Effector memory CD4-positive, alpha-beta T cell (primary cell): ENCODE results near the gene ASB18.

Source experiments
- DNase-seq, 3 donors: peaks; one replicate each; pipeline ENCODE4 v3.0.0-alpha.2; 2020
- H3K27ac ChIP-seq: 2 replicates; pipeline ENCODE4 v1.7.0; 2013; ENCODE audit warnings: mild to moderate bottlenecking, low read length, moderate library complexity; ENCODE audit not compliant: insufficient read depth, poor library complexity, severe bottlenecking
- H3K27me3 ChIP-seq: replicated peaks from 2 replicates; pipeline ENCODE4 v1.7.0; 2013; ENCODE audit warnings: mild to moderate bottlenecking, low read length; ENCODE audit not compliant: insufficient read depth, control insufficient read depth, poor library complexity, severe bottlenecking
- H3K36me3 ChIP-seq: 2 replicates; pipeline ENCODE4 v1.7.0; 2013; ENCODE audit warnings: mild to moderate bottlenecking, low read length, moderate library complexity; ENCODE audit not compliant: control insufficient read depth, insufficient read depth
- H3K4me1 ChIP-seq: 2 replicates; pipeline ENCODE4 v1.7.0; 2013; ENCODE audit warnings: low read length, mild to moderate bottlenecking; ENCODE audit not compliant: control insufficient read depth, insufficient read depth, poor library complexity, severe bottlenecking
- H3K4me3 ChIP-seq: 2 replicates; pipeline ENCODE4 v1.7.0; 2013; ENCODE audit warnings: low read length, low read depth, mild to moderate bottlenecking; ENCODE audit not compliant: insufficient read depth, poor library complexity, severe bottlenecking
- H3K9me3 ChIP-seq: 2 replicates; pipeline ENCODE4 v1.7.0; 2013; ENCODE audit warnings: mild to moderate bottlenecking, low read length, moderate library complexity; ENCODE audit not compliant: control insufficient read depth

ASB18 gene

DNA sequence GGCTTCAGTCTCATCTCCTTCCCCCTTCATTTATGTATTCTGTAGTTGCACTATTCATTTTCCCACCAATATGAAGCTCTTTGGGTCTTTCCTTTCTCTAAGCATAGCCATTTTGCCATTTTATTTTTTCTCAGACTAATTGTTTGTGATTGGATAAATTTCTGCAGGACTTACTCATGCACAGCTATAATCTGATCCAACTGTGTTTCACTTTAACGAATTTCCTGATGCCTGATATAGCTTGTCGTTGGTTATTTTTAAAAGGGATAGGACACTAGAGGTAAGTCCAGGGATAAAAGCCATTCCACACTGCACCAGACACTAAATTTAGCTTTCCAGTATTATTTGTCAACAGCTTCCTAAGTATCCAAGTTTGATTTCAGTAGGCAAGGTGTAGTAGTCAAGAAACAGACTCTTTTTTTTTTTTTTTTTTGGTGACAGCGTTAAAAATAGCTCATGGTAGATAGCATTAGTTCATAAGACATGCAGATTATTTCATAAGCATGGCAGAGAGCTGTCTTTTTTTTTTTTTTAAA, 17.4 kb downstream of the ASB18 start:
- H3K9me3 ChIP-seq: no peaks in the 10 kb centered on the region
- no peak overlapping the region for H3K4me3 ChIP-seq
- no peaks in the 10 kb centered on the region for H3K27me3 ChIP-seq
- H3K4me1 ChIP-seq: no peaks in the 10 kb centered on the region
- H3K27ac ChIP-seq: no peak overlapping the region
- no peak for DNase-seq
- no peaks in the 10 kb centered on the region for H3K36me3 ChIP-seq

DNA sequence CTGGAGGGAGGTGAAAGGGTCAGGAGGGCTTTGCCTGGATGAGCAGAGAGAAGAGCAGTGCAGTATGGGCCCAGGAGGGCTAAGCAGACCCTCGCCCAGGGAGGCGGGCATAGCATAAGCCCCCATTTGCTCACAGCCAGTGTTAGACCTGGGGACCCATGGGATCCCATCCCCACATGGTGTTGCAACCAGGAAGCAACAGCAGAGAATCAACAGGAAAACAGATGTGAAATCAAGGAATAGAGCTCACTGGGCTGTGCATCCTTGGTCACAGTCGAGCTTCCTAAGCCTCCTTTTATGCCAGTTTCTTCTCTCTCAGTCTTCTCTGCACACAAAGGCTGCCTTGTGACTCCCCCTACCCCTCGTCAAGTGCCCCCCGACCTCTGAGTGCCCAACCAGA, 19.9 kb downstream of the ASB18 start:
- H3K4me3 ChIP-seq: no peak overlapping the region
- H3K4me1 ChIP-seq: no peaks in the 10 kb centered on the region
- no peak overlapping the region for H3K27ac ChIP-seq
- H3K36me3 ChIP-seq: no peaks in the 10 kb centered on the region
- no peak for DNase-seq
- H3K27me3 ChIP-seq: no peaks in the 10 kb centered on the region
- H3K9me3 ChIP-seq: no peaks in the 10 kb centered on the region

DNA sequence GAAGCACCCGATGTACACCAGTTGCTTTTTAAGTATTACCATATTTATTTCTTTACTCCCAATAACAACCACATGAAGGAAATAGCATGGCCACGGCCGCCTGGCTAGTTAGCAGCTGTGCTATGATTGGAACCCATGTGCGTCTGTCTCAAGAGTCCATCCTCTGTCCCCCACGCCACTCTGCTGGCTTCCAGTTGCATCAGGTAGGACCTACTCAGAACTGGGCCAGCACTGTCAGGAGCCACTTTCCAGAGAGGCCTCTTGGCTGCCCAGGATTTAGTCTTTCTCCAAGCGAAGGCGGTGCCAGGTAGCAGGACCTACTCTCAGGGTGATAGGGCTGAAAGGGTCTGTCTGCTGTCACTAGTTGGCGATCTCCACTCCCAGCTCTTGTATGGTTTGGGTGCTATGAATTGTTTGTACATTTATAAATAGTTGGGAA, 22.1 kb downstream of the ASB18 start:
- Histone ChIP-seq H3K9me3 (no peaks in the 10 kb centered on the region), H3K27me3 (no peaks in the 10 kb centered on the region), H3K4me3 (no peak overlapping the region), H3K27ac (no peak overlapping the region), H3K4me1 (no peaks in the 10 kb centered on the region), H3K36me3 (no peaks in the 10 kb centered on the region)
- DNase-seq: no peak

DNA sequence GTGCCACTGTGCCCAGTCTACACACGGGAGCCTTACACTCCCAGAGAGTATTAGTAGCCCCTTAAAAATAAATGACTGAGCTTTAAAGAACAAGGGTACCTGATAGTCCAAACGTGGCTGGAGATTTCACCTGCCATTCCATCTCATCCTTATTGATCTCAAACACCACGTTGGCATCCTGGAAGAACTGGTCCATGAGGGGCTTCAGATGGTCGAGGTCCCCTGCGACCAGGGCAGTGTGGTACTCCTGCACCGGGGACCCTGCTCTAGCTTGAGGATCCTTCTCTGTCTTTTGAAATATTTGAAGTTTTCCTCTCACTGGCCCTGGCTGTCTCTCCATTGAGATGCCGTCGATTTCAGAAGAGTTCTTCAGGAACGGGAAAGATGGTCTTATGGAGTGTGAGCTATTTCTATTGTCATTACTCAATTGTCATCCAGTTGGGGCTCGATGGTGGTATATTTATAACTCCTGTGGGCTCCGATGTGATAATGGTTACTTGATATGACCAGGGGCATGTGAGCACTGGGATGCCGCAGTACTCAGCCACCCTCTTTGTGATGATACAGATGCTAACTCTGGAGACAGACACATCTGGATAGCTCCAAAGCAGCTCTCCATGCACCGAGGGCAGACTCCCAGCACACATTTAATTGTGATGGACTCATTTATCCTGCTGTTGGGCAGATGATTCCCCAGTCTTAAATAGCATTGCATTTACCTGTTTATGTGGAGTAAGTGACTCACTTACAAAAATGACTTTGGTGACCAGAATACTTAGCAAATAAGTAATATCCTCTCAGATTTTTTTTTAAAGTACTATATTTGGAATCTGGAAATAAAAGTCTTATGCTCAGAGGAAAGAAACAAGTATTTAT, 22.8 kb downstream of the ASB18 start:
- Histone ChIP-seq H3K4me3 (no peak overlapping the region), H3K27me3 (peaks cover 6% of the 10 kb centered on the region), H3K36me3 (no peaks in the 10 kb centered on the region), H3K27ac (no peak overlapping the region), H3K9me3 (no peaks in the 10 kb centered on the region), H3K4me1 (no peaks in the 10 kb centered on the region)
- no peak for DNase-seq

DNA sequence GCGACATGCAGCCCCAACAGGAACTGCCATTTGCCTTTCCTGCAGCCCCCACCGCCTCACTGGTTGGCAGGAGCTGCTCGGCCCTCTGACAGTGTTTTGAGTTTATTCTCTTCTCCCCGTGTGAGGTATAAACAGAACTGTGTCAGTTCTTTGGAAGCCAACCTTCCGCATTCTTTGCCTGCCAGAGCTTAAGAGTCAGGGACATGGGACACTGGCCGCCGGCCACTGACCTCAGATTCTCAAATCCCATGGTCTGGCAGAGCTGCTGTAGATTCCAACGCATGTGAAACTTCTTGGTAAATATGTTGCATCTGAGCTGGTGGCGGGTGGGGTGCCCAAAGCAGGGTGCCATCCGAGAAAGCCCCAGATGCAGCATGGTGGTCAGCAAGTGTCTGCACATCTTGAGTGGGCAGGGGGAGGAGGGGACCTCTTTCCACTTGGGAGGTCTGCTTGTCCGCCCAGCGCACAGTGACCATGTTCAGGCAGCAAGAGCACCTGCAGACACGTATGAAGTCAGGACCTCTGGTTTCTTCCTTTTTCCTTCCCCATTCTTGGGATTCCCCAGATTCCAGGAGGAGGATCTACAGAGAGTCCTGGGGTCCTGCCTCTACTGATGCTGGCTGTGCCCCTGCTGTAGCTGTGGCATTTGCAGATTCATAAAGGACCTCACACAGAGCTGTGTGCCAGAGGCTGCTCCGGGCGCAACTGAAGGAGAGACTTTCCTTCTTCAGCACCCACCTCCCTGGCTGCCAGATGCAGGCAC, 23.8 kb downstream of the ASB18 start:
- no peak overlapping the region for H3K27ac ChIP-seq
- H3K9me3 ChIP-seq: no peaks in the 10 kb centered on the region
- peaks cover 7% of the 10 kb centered on the region for H3K27me3 ChIP-seq
- no peak for DNase-seq
- H3K36me3 ChIP-seq: no peaks in the 10 kb centered on the region
- H3K4me3 ChIP-seq: no peak overlapping the region
- no peaks in the 10 kb centered on the region for H3K4me1 ChIP-seq

DNA sequence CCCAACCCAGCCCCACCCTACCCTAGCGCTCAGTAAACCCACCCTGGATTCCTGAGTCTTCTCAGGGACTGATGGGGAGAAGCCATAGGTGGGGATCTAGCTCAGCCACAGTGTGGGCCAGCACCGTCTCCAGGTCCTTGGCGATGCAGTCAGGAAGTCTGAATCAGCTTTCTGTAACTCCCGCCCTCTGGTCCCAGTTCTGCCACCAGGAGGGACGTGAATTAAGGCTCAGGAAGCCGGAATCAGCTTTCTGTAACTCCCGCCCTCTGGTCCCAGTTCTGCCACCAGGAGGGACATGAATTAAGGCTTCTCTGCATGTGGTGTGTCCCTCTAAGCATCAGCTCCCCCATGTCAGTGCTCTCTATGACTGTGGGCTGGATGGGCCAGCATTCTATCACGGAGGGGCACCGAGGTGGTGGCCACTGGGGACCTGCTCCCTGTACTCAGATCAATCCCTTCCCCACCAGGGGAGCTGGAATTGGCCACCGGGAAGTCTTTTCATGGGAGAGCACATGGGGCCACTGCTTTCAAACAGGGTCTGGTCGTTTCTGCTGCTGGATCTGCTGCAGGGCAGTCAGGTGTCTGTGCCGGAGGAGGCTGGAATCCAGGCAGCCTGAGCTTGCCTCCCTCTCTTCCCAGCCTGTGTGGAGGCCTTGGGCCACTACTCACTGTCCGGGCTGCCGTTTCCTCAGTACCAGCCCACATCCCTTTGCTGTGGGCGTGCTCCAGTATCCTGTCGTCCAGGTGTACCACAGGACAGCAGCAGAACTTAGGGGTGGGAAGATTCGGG, 24.7 kb downstream of the ASB18 start:
- peaks cover 7% of the 10 kb centered on the region for H3K27me3 ChIP-seq
- no peaks in the 10 kb centered on the region for H3K9me3 ChIP-seq
- no peaks in the 10 kb centered on the region for H3K36me3 ChIP-seq
- no peak overlapping the region for H3K4me3 ChIP-seq
- no peak overlapping the region for H3K27ac ChIP-seq
- H3K4me1 ChIP-seq: no peaks in the 10 kb centered on the region
- DNase-seq: no peak

DNA sequence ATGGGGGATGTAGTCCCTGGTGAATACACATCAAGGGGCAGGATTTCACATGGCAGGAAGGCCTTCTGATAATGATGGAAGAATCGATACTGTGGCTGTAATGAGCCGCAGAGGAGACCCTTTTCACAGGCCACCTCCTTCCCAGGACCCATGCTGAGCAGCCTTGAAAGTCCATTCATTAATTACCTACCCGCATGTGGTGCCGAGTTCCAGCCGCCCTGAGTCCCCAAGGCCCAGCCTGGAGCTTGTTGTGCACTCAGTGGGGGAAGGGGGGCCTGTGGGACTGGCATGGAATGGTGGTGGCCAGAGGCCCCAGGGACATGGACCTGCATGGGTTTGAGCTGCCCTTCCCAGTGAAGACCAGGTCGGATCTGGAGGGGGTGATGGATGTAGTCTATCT, 25.5 kb downstream of the ASB18 start:
- Histone ChIP-seq H3K27ac (no peak overlapping the region), H3K4me3 (no peak overlapping the region), H3K9me3 (no peaks in the 10 kb centered on the region), H3K4me1 (no peaks in the 10 kb centered on the region), H3K27me3 (peaks cover 7% of the 10 kb centered on the region), H3K36me3 (no peaks in the 10 kb centered on the region)
- DNase-seq: no peak

DNA sequence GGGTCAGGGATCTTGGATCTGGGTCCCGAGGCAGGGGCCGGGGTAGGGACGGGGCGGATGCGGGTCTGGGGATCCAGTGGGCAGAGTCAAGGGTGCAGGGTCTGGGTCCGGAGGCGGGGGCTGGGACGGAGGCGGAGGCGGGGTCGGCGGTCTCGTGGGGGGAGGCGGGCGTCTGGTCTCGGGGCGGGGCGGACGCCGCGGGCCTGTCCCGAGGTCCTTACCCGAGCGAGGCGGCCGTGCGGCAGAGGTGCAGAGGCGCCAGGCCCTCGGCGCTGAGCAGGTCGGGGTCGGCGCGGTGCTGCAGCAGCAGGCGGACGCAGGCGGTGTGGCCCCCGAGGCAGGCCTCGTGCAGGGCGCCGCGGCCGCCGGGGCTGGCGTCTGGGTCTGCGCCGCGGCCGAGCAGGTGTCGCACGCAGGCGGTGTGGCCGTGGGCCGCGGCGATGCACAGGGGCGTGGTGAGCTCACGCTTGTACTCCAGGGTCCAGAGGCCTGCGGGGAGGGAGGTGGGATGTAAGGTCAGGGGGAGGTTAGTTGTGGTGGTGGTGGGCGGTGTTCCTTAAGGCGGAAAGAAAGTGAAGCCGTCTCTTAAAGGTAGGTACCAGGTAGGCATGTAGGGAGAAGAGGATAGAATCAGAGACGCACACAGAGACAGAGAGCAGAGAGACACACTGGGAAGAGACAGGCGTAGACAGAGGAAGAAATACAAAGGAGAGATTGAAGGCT, 26.6 kb downstream of the ASB18 start:
- H3K36me3 ChIP-seq: no peaks in the 10 kb centered on the region
- H3K27ac ChIP-seq: no peak overlapping the region
- DNase-seq: no peak
- no peaks in the 10 kb centered on the region for H3K9me3 ChIP-seq
- peaks cover 7% of the 10 kb centered on the region for H3K27me3 ChIP-seq
- H3K4me1 ChIP-seq: no peaks in the 10 kb centered on the region
- no peak overlapping the region for H3K4me3 ChIP-seq
